Skeletal muscle tissue (tissue), 4 donors: ENCODE data around the gene GTF3C1. TPM values are rescaled to one million over a fixed set of nuclear protein-coding genes. Genes with fewer than 3 reads are reported as not detected.

Source experiments
- H3K27ac ChIP-seq: one replicate; pipeline ENCODE4 v1.7.0; 2013; ENCODE audit warnings: mild to moderate bottlenecking, low read depth, low read length, inconsistent platforms
- H3K27me3 ChIP-seq, 3 donors: one replicate each; pipeline ENCODE4 v1.7.0; 2013; ENCODE audit warnings: low read length in 3 of 3; ENCODE audit not compliant: control insufficient read depth in 3 of 3, insufficient read depth in 3 of 3
- H3K36me3 ChIP-seq, 3 donors: one replicate each; pipeline ENCODE4 v1.7.0; 2013; ENCODE audit warnings: low read length in 3 of 3; ENCODE audit not compliant: control insufficient read depth in 3 of 3, insufficient read depth in 3 of 3
- H3K4me1 ChIP-seq, 3 donors: one replicate each; pipeline ENCODE4 v1.7.0; 2013; ENCODE audit warnings: low read length in 3 of 3, mild to moderate bottlenecking in 3 of 3; ENCODE audit not compliant: control insufficient read depth in 3 of 3, insufficient read depth in 3 of 3
- H3K4me3 ChIP-seq, 3 donors: one replicate each; pipeline ENCODE4 v1.7.0; 2013; ENCODE audit warnings: low read length in 3 of 3
- H3K9ac ChIP-seq, 3 donors: one replicate each; pipeline ENCODE4 v1.7.0; 2013; ENCODE audit warnings: low read length in 3 of 3, mild to moderate bottlenecking in 3 of 3, moderate library complexity in 2 of 3, low read depth in 1 of 3
- H3K9me3 ChIP-seq, 3 donors: one replicate each; pipeline ENCODE4 v1.7.0; 2013; ENCODE audit warnings: low read length in 3 of 3; ENCODE audit not compliant: control insufficient read depth in 3 of 3
- total RNA-seq: library from RNA; depleted of rRNA; stranded (reverse); fragments of >200 nt; gene quantifications from one replicate; pipeline ENCODE4 v1.2.3, GENCODE V29; 2014
- donor health status: Osteomylitis.

The GTF3C1 gene
- total RNA-seq, 1 donor from 2014 or later: 48.0 TPM

DNA sequence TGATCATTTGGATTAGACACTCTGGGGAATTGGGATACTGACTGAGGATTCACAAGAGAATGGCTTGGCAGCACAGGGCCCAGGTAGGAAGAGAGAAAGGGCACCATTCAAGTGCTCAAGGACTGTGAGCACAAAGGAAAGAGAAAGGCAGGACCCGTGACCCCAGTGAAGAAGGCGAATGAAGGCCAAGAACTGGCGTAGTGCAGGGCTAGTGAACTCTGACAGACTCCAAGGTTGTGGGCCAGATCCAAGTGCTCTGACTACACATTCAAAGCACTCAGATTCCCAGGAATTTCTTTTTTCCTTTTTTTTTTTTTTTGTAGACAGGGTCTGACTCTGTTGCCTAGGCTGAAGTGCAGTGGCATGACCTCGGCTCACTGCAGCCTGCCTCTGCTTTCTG is 5.0 kb downstream of the GTF3C1 start:
- Histone ChIP-seq H3K27me3 (no peaks in the 10 kb centered on the region), H3K4me1 (peaks cover 22 to 29% (median 22%) of the 10 kb centered on the region in 3 donors), H3K36me3 (peaks cover 45 to 52% (median 49%) of the 10 kb centered on the region in 3 donors), H3K27ac (no peak overlapping the region), H3K9me3 (no peaks in the 10 kb centered on the region), H3K9ac (no peak overlapping the region), H3K4me3 (no peak overlapping the region)

DNA sequence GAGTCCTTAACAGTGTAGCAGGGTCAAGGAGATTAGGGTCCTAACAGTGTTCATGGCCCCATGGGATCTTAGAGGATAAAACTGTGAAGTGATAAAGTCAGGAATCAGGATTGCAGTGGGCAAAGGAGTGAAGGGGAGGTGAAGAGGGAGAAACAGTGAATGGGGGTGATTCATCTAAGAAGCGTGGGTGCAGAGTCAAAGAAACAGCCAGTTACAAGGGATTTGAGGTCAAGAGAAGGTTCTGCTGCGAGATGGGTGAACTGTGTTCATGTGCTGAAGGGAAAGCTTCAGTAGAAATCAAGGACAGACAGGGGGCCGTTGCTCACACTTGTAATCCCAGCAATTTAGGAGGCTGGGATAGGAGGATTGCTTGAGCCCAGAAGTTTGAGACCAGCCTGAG is 5.9 kb downstream of the GTF3C1 start:
- Histone ChIP-seq H3K4me3 (no peak overlapping the region), H3K27ac (no peak overlapping the region), H3K4me1 (peaks cover 16 to 24% (median 19%) of the 10 kb centered on the region in 3 donors), H3K27me3 (no peaks in the 10 kb centered on the region), H3K9me3 (no peaks in the 10 kb centered on the region), H3K9ac (no peak overlapping the region), H3K36me3 (peaks cover 52 to 60% (median 58%) of the 10 kb centered on the region in 3 donors)

DNA sequence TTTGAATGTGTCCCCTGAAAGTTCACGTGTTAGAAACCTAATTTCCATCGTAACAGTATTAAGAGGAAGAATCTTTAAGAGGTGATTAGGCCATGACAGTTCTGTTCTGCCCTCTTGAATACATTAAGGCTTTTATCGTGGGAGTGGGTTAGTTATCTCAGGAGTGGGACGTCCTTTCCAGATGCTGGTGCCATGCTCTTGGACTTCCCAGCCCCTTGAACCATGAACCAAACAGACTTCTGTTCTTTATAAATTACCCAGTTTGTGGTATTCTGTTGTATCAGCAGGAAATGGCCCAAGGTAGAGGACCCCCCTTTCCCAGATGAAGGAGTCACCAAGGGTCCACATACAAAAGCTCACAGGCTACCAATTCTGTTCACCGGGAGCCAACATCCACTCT is 10.1 kb downstream of the GTF3C1 start:
- H3K4me3 ChIP-seq: no peak overlapping the region
- H3K27me3 ChIP-seq: no peaks in the 10 kb centered on the region
- peaks cover 78 to 83% (median 82%) of the 10 kb centered on the region in 3 donors for H3K36me3 ChIP-seq
- no peaks in the 10 kb centered on the region for H3K9me3 ChIP-seq
- H3K4me1 ChIP-seq: no peaks in the 10 kb centered on the region
- H3K9ac ChIP-seq: no peak overlapping the region
- no peak overlapping the region for H3K27ac ChIP-seq

DNA sequence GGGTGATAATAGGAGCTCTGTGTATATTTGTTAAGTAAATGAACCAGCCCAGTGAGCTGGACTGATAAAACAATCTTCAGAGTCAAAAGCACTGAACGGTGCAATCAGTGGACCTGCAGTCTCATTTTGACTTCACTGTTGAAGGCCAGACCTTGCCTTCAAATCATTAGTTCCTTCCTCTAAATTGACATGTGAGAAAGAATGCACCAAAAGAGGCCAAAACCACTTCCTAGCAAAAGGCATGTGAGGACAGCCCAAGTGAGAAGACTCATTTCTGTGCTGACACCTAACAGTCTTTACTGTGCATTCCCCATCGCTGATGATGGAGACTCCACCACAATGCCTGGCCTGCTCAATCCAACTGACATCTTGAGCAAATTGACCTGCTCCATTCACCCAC is 10.6 kb downstream of the GTF3C1 start:
- peaks cover 79 to 83% (median 82%) of the 10 kb centered on the region in 3 donors for H3K36me3 ChIP-seq

DNA sequence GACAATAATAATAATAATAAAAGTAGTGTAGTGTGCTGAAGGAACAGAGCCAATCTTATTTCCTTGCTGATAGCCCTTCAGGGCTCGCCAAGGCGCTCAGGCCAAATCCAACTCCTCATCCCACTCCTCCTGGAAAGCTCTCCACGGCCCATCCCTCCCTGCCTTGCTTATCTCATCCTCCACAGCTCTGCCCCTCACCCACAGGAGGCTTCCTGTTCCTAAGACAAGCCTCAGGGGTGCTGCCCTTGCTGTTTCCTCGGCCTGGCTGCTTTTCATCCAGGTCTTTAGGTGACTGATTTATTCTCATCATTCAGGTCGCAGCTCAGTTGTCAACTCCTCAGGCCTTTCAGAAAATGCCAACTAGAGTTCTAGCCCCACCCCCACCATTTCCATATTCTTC is 11.2 kb downstream of the GTF3C1 start:
- Histone ChIP-seq H3K9me3 (no peaks in the 10 kb centered on the region), H3K4me3 (no peak overlapping the region), H3K4me1 (no peaks in the 10 kb centered on the region), H3K27ac (no peak overlapping the region), H3K9ac (no peak overlapping the region), H3K27me3 (no peaks in the 10 kb centered on the region), H3K36me3 (peaks cover 78 to 80% (median 80%) of the 10 kb centered on the region in 3 donors)

More for the DNA sequence above, 10.6 kb downstream of the GTF3C1 start:
- Histone ChIP-seq H3K4me3 (no peak overlapping the region), H3K4me1 (no peaks in the 10 kb centered on the region), H3K9me3 (no peaks in the 10 kb centered on the region), H3K27me3 (no peaks in the 10 kb centered on the region), H3K27ac (no peak overlapping the region), H3K9ac (no peak overlapping the region)

DNA sequence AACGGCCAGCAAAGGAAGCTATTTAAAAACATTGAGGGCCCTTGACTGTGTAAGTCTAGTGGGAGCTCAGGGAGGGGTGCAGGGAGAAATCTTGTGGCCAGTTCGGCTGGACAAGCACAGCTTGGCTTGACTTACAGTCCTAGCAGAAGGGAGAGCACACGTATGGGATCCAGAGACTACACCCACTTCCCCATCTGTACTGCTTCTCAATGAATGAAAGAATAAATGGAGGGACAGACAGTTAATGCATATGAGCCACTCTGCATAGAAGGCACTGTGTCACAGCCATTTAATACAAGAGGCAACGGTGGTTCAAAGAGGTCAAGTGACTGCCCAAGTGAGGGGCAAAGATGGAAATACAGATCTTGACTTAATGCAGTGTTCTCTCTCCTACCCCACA is 15.5 kb downstream of the GTF3C1 start:
- H3K36me3 ChIP-seq: peaks cover 52 to 79% (median 60%) of the 10 kb centered on the region in 3 donors

DNA sequence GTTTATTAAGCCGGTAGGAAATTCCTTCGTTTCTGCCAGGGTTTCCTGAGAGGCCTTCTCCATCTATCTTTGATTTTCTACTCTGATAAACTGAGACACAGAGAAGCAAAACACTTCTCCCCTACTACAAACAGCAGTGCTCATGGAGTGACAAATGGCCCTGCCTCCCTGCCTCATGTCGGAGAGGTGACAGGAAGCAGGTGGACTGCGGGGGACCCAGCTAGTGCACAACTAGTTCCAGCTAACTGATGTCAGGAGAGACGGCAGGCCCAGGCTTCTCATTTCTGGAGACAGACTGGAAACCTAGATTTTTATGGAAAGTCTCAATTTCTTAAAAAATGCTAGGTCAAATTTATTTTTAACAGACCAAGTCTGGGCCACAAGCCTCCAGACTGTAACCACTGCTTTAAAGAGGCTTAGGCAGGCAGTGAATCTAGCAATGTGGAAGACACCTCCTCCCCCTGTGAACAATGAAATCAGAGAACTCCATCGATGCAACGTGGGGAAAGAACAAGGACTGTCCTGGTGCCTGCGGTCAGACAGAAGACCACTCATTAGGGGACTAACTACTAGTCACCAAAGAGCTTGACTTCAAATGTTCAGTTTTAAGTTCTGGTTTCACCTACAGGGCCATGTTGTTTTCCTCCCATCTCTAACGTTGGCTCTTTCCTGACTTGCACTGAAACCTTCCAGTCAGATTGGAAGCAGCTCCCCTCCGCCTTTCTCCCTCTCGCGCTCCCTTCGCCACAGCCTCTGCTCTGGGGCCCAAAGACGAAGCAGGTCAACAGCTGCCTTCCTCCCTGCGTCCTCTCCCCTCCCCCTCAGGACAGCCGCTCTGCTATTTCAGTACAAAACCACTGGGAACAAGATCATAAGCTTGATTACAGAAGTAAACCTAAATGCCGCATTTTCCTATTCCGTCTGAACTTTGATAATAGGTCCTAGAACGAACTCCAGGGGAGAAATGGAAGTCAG is 17.6 kb downstream of the GTF3C1 start:
- Histone ChIP-seq H3K9ac (peak overlapping the region; percentile 24 to 63 (median 47)), H3K27me3 (no peaks in the 10 kb centered on the region), H3K4me3 (no peak overlapping the region), H3K9me3 (no peaks in the 10 kb centered on the region), H3K36me3 (peaks cover 53 to 76% (median 54%) of the 10 kb centered on the region in 3 donors), H3K4me1 (peaks cover 44% of the 10 kb centered on the region in 3 donors), H3K27ac (peak overlapping the region; percentile 92)

More for the DNA sequence above, 15.5 kb downstream of the GTF3C1 start:
- no peak overlapping the region for H3K27ac ChIP-seq
- H3K27me3 ChIP-seq: no peaks in the 10 kb centered on the region
- H3K9ac ChIP-seq: no peak overlapping the region
- H3K4me3 ChIP-seq: no peak overlapping the region
- no peaks in the 10 kb centered on the region for H3K9me3 ChIP-seq
- H3K4me1 ChIP-seq: peaks cover 34 to 35% (median 35%) of the 10 kb centered on the region in 3 donors

DNA sequence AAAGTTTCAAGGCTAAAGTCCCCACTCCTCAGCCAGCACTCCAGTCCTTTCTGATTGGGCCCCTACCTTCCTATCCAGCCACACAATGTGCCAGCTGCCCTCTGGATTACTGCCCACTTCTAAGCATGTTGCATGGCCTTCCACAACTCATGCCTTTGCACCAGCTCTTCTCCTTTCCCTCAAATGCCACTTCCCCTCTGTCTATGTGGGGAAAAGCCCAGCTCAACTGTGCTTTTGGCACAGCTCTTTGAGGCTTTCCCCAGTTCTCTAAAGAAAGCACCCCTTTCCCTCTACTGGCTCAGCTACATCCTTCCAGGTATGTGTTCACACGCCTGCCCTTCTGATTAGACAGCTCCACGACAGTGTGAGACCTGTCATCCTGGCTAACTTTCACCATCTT is 18.5 kb downstream of the GTF3C1 start:
- no peaks in the 10 kb centered on the region for H3K9me3 ChIP-seq
- peak overlapping the region; percentile 92 for H3K27ac ChIP-seq
- H3K36me3 ChIP-seq: peaks cover 45 to 76% (median 48%) of the 10 kb centered on the region in 3 donors
- no peaks in the 10 kb centered on the region for H3K27me3 ChIP-seq
- peak overlapping the region in 1 of 3 donors; percentile 29 for H3K4me3 ChIP-seq
- peak overlapping the region in 1 of 3 donors; percentile 63 for H3K9ac ChIP-seq
- H3K4me1 ChIP-seq: peaks cover 47 to 50% (median 48%) of the 10 kb centered on the region in 3 donors

DNA sequence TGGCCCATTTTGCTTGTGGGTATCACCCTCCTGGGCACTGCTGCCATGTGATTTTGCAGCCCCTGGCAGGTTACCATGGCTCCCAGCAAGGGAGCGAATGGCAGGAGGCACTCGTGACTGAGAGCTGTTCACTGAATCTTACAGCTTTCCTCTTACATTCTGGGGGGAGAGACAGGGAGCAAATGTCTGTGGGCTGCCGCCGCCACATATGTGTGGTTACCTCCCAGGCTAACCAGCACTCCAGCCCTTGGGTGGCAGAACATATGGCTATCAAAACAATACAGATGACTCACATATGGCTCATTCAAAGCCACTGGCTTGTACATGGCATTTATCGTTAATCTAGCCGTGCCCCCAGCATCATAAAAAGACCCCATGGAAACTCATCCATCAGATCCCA is 19.8 kb downstream of the GTF3C1 start:
- H3K4me3 ChIP-seq: peak overlapping the region in 1 of 3 donors; percentile 17
- H3K9ac ChIP-seq: peak overlapping the region in 2 of 3 donors; percentile 48 to 77
- H3K27ac ChIP-seq: peak overlapping the region; percentile 92
- peaks cover 51 to 54% (median 53%) of the 10 kb centered on the region in 3 donors for H3K4me1 ChIP-seq
- H3K9me3 ChIP-seq: no peaks in the 10 kb centered on the region
- H3K36me3 ChIP-seq: peaks cover 40 to 78% (median 47%) of the 10 kb centered on the region in 3 donors
- no peaks in the 10 kb centered on the region for H3K27me3 ChIP-seq

DNA sequence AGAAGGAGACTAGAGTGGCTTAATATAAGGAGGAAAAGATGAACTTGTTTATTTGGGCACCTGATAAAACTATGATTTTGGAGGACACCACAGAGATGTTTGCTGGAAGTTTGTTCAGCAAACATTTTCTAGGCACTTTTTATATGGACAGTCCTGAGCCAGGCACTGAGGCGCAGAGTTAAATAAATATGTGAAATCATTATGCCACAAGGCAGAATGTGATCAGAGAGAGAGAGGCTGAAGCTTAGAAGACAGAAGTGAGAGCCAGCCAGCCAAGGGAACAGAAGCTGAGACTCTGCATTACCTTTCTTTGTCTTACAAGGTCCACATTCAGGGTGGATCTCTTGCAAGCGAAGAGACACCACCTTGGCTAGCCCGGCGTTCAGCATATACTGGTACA is 21.4 kb downstream of the GTF3C1 start:
- peaks cover 53 to 59% (median 58%) of the 10 kb centered on the region in 3 donors for H3K4me1 ChIP-seq
- H3K27ac ChIP-seq: peak overlapping the region; percentile 92
- no peaks in the 10 kb centered on the region for H3K27me3 ChIP-seq
- no peaks in the 10 kb centered on the region for H3K9me3 ChIP-seq
- H3K4me3 ChIP-seq: no peak overlapping the region
- H3K36me3 ChIP-seq: peaks cover 33 to 77% (median 44%) of the 10 kb centered on the region in 3 donors
- H3K9ac ChIP-seq: peak overlapping the region in 1 of 3 donors; percentile 55
